Suprapubic skin (tissue), 4 donors: ENCODE measurements around the gene CERS6. TPM values are rescaled to one million over a fixed set of nuclear protein-coding genes. Genes with fewer than 3 reads are reported as not detected.

Experiments
- DNase-seq, 2 donors: peaks; one replicate each; pipeline ENCODE4 v3.0.0-alpha.2; 2019; ENCODE audit warnings: low spot score in 2 of 2
- H3K27ac ChIP-seq: fragments of 200-600 bp; sonication (generic); one replicate; pipeline ENCODE4 v1.5.1; 2019
- H3K27me3 ChIP-seq: fragments of 200-600 bp; sonication (generic); one replicate; pipeline ENCODE4 v1.5.1; 2019
- H3K36me3 ChIP-seq: fragments of 200-600 bp; sonication (generic); one replicate; pipeline ENCODE4 v1.5.1; 2019
- H3K4me1 ChIP-seq: fragments of 200-600 bp; sonication (generic); one replicate; pipeline ENCODE4 v1.5.1; 2019
- H3K4me3 ChIP-seq: fragments of 200-600 bp; sonication (generic); one replicate; pipeline ENCODE4 v1.5.1; 2019; ENCODE audit warnings: mild to moderate bottlenecking
- H3K9me3 ChIP-seq: fragments of 200-600 bp; sonication (generic); one replicate; pipeline ENCODE4 v1.5.1; 2019
- EP300 ChIP-seq: sonication (generic); formaldehyde crosslinking; IDR thresholded peaks from one replicate; pipeline ENCODE4 v1.6.1; 2017; ENCODE audit warnings: antibody characterized with exemption
- POLR2A ChIP-seq, 2 donors: fragments of 450-650 bp; IDR thresholded peaks; one replicate each; pipeline ENCODE4 v1.6.1; 2017; ENCODE audit warnings: antibody characterized with exemption in 2 of 2, mild to moderate bottlenecking in 2 of 2, moderate library complexity in 2 of 2
- POLR2AphosphoS5 ChIP-seq, 3 donors: sonication (generic); formaldehyde crosslinking; IDR thresholded peaks; one replicate each; pipeline ENCODE4 v1.6.1; 2017; ENCODE audit warnings: antibody characterized with exemption in 3 of 3
- WGBS: methylation state at CpG from one replicate; pipeline ENCODE4 v1.1.5; 2018; 5-methylcytosine and 5-hydroxymethylcytosine counted together
- total RNA-seq, 4 donors: library from RNA; depleted of rRNA; stranded (reverse); fragments of >200 nt; gene quantifications; one replicate each; pipeline ENCODE4 v1.1.0, GENCODE V29; 2016
- TF ChIP-seq, protein P1 (sequence below), 2 donors: fragments of 200-600 bp in 1 of 2; fragments of 450-650 bp in 1 of 2; sonication (generic) in 1 of 2; IDR thresholded peaks; one replicate each; pipeline ENCODE4 v1.5.1; 2016 to 2019; ENCODE audit warnings: antibody characterized with exemption in 2 of 2, mild to moderate bottlenecking in 1 of 2, moderate library complexity in 1 of 2

The CERS6 gene
- total RNA-seq, 4 donors from 2014 or later = 68.7 to 83.3 (median 77.0) TPM

- WGBS = 92% methylated on average over 2 of the region's 2 CpGs
- no peaks in the 10 kb centered on the region for H3K27me3 ChIP-seq
- H3K36me3 ChIP-seq = no peaks in the 10 kb centered on the region
- H3K4me3 ChIP-seq = no peak overlapping the region
- TF ChIP-seq EP300 (no peak), POLR2AphosphoS5 (IDR thresholded peaks at IDR 0.05) (no peak), POLR2A (IDR thresholded peaks at IDR 0.05) (no peak)
- H3K4me1 ChIP-seq = peaks cover 7% of the 10 kb centered on the region
- H3K27ac ChIP-seq = no peak overlapping the region
- no peaks in the 10 kb centered on the region for H3K9me3 ChIP-seq
- no peak for DNase-seq
Measured at GRCh38 chr2:168702579-168702978, 246.5 kb downstream of the CERS6 start.

- H3K4me1 ChIP-seq = peaks cover 7% of the 10 kb centered on the region
- H3K27ac ChIP-seq = no peak overlapping the region
- no peaks in the 10 kb centered on the region for H3K9me3 ChIP-seq
- WGBS = 85% methylated on average over 5 of the region's 5 CpGs
- no peaks in the 10 kb centered on the region for H3K36me3 ChIP-seq
- no peak for TF ChIP-seq POLR2A (IDR thresholded peaks at IDR 0.05)
- no peak overlapping the region for H3K4me3 ChIP-seq
- DNase-seq = no peak
- H3K27me3 ChIP-seq = no peaks in the 10 kb centered on the region
Measured at GRCh38 chr2:168703926-168704325, 247.9 kb downstream of the CERS6 start.

- Histone ChIP-seq H3K4me1 (peaks cover 2% of the 10 kb centered on the region), H3K27ac (no peak overlapping the region), H3K9me3 (no peaks in the 10 kb centered on the region), H3K27me3 (no peaks in the 10 kb centered on the region), H3K36me3 (no peaks in the 10 kb centered on the region), H3K4me3 (no peak overlapping the region)
- TF ChIP-seq EP300 = no peak
- no peak for TF ChIP-seq POLR2A (IDR thresholded peaks at IDR 0.05)
- no peak for TF ChIP-seq POLR2AphosphoS5 (IDR thresholded peaks at IDR 0.05)
- TF ChIP-seq, protein P1, sequence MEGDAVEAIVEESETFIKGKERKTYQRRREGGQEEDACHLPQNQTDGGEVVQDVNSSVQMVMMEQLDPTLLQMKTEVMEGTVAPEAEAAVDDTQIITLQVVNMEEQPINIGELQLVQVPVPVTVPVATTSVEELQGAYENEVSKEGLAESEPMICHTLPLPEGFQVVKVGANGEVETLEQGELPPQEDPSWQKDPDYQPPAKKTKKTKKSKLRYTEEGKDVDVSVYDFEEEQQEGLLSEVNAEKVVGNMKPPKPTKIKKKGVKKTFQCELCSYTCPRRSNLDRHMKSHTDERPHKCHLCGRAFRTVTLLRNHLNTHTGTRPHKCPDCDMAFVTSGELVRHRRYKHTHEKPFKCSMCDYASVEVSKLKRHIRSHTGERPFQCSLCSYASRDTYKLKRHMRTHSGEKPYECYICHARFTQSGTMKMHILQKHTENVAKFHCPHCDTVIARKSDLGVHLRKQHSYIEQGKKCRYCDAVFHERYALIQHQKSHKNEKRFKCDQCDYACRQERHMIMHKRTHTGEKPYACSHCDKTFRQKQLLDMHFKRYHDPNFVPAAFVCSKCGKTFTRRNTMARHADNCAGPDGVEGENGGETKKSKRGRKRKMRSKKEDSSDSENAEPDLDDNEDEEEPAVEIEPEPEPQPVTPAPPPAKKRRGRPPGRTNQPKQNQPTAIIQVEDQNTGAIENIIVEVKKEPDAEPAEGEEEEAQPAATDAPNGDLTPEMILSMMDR (IDR thresholded peaks at IDR 0.05) = no peak
- WGBS = 73% methylated on average over 2 of the region's 2 CpGs
- DNase-seq = no peak
Measured at GRCh38 chr2:168705534-168706470, 249.7 kb downstream of the CERS6 start.

DNA sequence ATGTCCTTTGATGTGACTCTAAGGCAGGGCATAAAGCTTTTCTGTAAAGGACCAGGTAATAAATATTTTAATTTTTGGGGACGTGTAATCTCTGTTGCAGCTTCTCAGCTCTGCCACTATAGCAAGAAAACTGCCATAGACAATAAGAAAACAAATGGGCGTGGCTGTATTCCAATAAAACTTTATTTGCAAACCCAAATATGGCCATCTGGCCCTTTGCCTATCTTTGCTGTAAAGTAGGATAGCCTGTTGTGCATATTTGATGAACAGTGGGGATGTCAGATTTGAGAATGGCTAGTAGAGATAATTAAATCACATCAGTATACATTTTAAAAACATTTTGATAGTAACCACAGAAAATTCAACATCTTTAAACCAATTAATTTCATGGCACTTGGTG is 250.7 kb downstream of the CERS6 start:
- no peak overlapping the region for H3K27ac ChIP-seq
- 91% methylated on average over 2 of the region's 2 CpGs for WGBS
- no peaks in the 10 kb centered on the region for H3K4me1 ChIP-seq
- no peak overlapping the region for H3K4me3 ChIP-seq
- no peaks in the 10 kb centered on the region for H3K27me3 ChIP-seq
- no peak for TF ChIP-seq POLR2AphosphoS5 (IDR thresholded peaks at IDR 0.05)
- TF ChIP-seq POLR2A (IDR thresholded peaks at IDR 0.05) = no peak
- TF ChIP-seq, protein P1 (IDR thresholded peaks at IDR 0.05) = no peak
- TF ChIP-seq EP300 = no peak
- DNase-seq = no peak
- H3K36me3 ChIP-seq = no peaks in the 10 kb centered on the region
- no peaks in the 10 kb centered on the region for H3K9me3 ChIP-seq

GRCh38 chr2:168708080-168708479 is 252.0 kb downstream of the CERS6 start:
- TF ChIP-seq POLR2AphosphoS5 (IDR thresholded peaks at IDR 0.05) (no peak), POLR2A (IDR thresholded peaks at IDR 0.05) (no peak), EP300 (no peak)
- TF ChIP-seq, protein P1 (IDR thresholded peaks at IDR 0.05) = no peak
- WGBS = 55% methylated on average over 1 of the region's 1 CpG
- H3K36me3 ChIP-seq = no peaks in the 10 kb centered on the region

GRCh38 chr2:168710754-168711467 is 254.8 kb downstream of the CERS6 start:
- WGBS = 97% methylated on average over 4 of the region's 4 CpGs
- Histone ChIP-seq H3K9me3 (no peaks in the 10 kb centered on the region), H3K4me3 (no peak overlapping the region), H3K27me3 (no peaks in the 10 kb centered on the region), H3K36me3 (no peaks in the 10 kb centered on the region), H3K4me1 (no peaks in the 10 kb centered on the region), H3K27ac (no peak overlapping the region)
- no peak for DNase-seq
- TF ChIP-seq POLR2AphosphoS5 (IDR thresholded peaks at IDR 0.05) = no peak
- TF ChIP-seq EP300 = no peak
- TF ChIP-seq POLR2A (IDR thresholded peaks at IDR 0.05) = no peak
- TF ChIP-seq, protein P1 (IDR thresholded peaks at IDR 0.05) = no peak

More at GRCh38 chr2:168708080-168708479, 252.0 kb downstream of the CERS6 start:
- Histone ChIP-seq H3K4me1 (no peaks in the 10 kb centered on the region), H3K27me3 (no peaks in the 10 kb centered on the region), H3K27ac (no peak overlapping the region), H3K9me3 (no peaks in the 10 kb centered on the region), H3K4me3 (no peak overlapping the region)
- no peak for DNase-seq
